ENCODE results near the gene ZNF684.
"Not testable (repeated sequence)": the region's sequence is repeated elsewhere in the genome, so short reads cannot be mapped to it uniquely, and the experiment has no call there.

Gene ZNF684

GRCh38 chr1:40531381-40532061, at the start of gene ZNF684:
Gene ZNF684, plus strand, starts transcription at chr1:40531637. Its CDS starts 1,530 bp downstream, at chr1:40533167.
- Histone ChIP-seq H3K36me3 (ENCODE audit: insufficient read depth, low read length) (peaks cover 3% of the 10 kb centered on the region), H3K9me3 (ENCODE audit: low read length) (no peaks in the 10 kb centered on the region), H3K27me3 (ENCODE audit: insufficient read depth, low read length) (no peaks in the 10 kb centered on the region), H2AFZ (ENCODE audit: low read depth, low read length) (peak within 1 kb of the TSS; percentile 70), H3K4me1 (ENCODE audit: insufficient read depth, low read length) (peaks cover 3% of the 10 kb centered on the region), H3K4me3 (ENCODE audit: low read length) (peak within 1 kb of the TSS; percentile 66)

GRCh38 chr1:40495315-40495903, 36.0 kb upstream of the ZNF684 start:
- no peaks in the 10 kb centered on the region for H3K27me3 ChIP-seq (ENCODE audit: insufficient read depth, low read length)
- H3K4me3 ChIP-seq (ENCODE audit: low read length), result no peak overlapping the region
- peaks cover 43% of the 10 kb centered on the region for H3K9me3 ChIP-seq (ENCODE audit: low read length)
- no peaks in the 10 kb centered on the region for H3K4me1 ChIP-seq (ENCODE audit: insufficient read depth, low read length)
- H3K36me3 ChIP-seq (ENCODE audit: insufficient read depth, low read length), result peaks cover 35% of the 10 kb centered on the region
- H2AFZ ChIP-seq (ENCODE audit: low read depth, low read length), result no peak overlapping the region

DNA sequence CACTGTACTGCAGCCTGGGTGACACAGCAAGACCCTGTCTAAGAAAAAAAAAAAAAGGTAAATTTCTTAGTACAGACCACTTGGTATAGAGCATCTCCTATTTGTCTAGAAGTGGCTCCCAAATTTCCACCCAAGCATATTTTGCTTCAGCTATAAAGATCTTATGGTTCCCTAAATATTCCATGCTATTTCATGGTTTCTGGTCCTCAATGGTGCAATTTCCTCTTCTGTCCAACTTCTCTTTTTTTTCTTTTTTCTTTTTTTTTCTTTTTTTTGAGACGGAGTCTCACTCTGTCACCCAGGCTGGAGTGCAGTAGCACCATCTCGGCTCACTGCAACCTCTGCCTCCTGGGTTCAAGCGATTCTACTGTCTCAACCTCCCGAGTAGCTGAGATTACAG, 28.8 kb upstream of the ZNF684 start:
- H3K36me3 ChIP-seq (ENCODE audit: insufficient read depth, low read length); H2AFZ ChIP-seq (ENCODE audit: low read depth, low read length); H3K27me3 ChIP-seq (ENCODE audit: insufficient read depth, low read length); H3K4me3 ChIP-seq (ENCODE audit: low read length); H3K4me1 ChIP-seq (ENCODE audit: insufficient read depth, low read length): not testable (repeated sequence)
- H3K9me3 ChIP-seq (ENCODE audit: low read length), result peaks cover 18% of the 10 kb centered on the region

- H3K9me3 ChIP-seq (ENCODE audit: low read length), result peaks cover 7% of the 10 kb centered on the region
- peak overlapping the region; percentile 77 for H3K4me3 ChIP-seq (ENCODE audit: low read length)
- peak overlapping the region; percentile 98 for H2AFZ ChIP-seq (ENCODE audit: low read depth, low read length)
- H3K27me3 ChIP-seq (ENCODE audit: insufficient read depth, low read length), result no peaks in the 10 kb centered on the region
- peaks cover 2% of the 10 kb centered on the region for H3K4me1 ChIP-seq (ENCODE audit: insufficient read depth, low read length)
- H3K36me3 ChIP-seq (ENCODE audit: insufficient read depth, low read length), result no peaks in the 10 kb centered on the region
Measured at GRCh38 chr1:40507973-40508372, 23.5 kb upstream of the ZNF684 start.

GRCh38 chr1:40508375-40509341, 22.8 kb upstream of the ZNF684 start, which contains the start of gene EXO5:
Gene EXO5, plus strand, starts transcription at chr1:40508767. Its CDS starts 5,778 bp downstream, at chr1:40514545.
- Histone ChIP-seq H3K36me3 (ENCODE audit: insufficient read depth, low read length) (no peaks in the 10 kb centered on the region), H3K4me1 (ENCODE audit: insufficient read depth, low read length) (peaks cover 2% of the 10 kb centered on the region), H2AFZ (ENCODE audit: low read depth, low read length) (peak within 1 kb of the TSS; percentile 98), H3K27me3 (ENCODE audit: insufficient read depth, low read length) (no peaks in the 10 kb centered on the region), H3K4me3 (ENCODE audit: low read length) (peak within 1 kb of the TSS; percentile 77), H3K9me3 (ENCODE audit: low read length) (peaks cover 4% of the 10 kb centered on the region)

GRCh38 chr1:40519517-40519916, 11.9 kb upstream of the ZNF684 start:
- Histone ChIP-seq H2AFZ (ENCODE audit: low read depth, low read length) (no peak overlapping the region), H3K4me3 (ENCODE audit: low read length) (no peak overlapping the region), H3K4me1 (ENCODE audit: insufficient read depth, low read length) (no peaks in the 10 kb centered on the region), H3K9me3 (ENCODE audit: low read length) (peaks cover 15% of the 10 kb centered on the region), H3K36me3 (ENCODE audit: insufficient read depth, low read length) (peaks cover 9% of the 10 kb centered on the region), H3K27me3 (ENCODE audit: insufficient read depth, low read length) (no peaks in the 10 kb centered on the region)

DNA sequence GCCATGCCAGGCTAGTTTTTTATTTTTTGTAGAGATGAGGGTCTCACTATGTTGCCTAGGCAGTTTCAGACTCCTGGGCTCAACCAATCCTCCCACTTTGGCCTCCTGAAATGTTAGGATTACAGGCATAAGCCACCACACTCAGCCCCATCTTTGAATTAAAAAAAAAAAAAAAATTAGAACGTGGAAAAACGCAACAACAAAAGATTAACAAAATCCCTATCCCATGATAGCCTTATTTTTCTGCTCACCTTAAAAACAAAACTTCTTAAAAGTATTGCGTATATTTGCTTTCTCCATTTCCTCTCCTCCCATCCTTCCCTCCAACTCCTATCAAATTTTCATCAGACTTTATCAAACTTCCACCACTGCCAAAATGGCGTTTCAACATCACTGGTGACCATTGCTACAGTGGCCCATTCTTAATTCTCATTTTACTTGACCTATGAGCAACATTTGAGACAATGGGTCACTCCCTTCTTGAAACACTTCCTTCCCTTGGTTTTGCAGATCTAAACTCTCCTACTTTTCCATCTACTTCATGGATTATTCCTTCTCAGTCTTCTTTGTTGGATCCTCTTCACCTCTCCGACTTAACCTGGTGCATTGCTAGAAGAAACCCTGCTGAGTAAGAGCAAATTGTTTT, 579 bp upstream of the ZNF684 start:
- Histone ChIP-seq H3K9me3 (ENCODE audit: low read length) (no peaks in the 10 kb centered on the region), H3K36me3 (ENCODE audit: insufficient read depth, low read length) (peaks cover 3% of the 10 kb centered on the region), H3K4me1 (ENCODE audit: insufficient read depth, low read length) (peaks cover 3% of the 10 kb centered on the region), H2AFZ (ENCODE audit: low read depth, low read length) (peak overlapping the region; percentile 41), H3K27me3 (ENCODE audit: insufficient read depth, low read length) (no peaks in the 10 kb centered on the region), H3K4me3 (ENCODE audit: low read length) (peak overlapping the region; percentile 66)

DNA sequence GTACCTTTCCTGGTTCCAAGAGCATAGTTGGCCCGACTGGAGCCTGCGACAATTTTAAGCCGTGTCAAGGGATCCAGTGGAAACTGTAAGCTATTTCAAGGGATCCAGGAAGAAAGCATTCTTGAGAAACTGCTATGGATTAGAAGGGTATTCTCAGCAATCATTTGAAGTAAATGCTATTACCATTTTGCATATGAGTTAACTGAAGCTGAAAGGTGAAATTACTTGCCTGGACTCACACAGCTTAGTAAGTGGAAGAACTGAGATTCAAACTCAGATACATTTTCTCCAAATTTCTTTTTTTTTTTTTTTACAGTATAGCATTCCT, 589 bp downstream of the ZNF684 start:
- H3K4me1 ChIP-seq (ENCODE audit: insufficient read depth, low read length), result peaks cover 3% of the 10 kb centered on the region
- no peaks in the 10 kb centered on the region for H3K27me3 ChIP-seq (ENCODE audit: insufficient read depth, low read length)
- peaks cover 3% of the 10 kb centered on the region for H3K36me3 ChIP-seq (ENCODE audit: insufficient read depth, low read length)
- no peaks in the 10 kb centered on the region for H3K9me3 ChIP-seq (ENCODE audit: low read length)
- H2AFZ ChIP-seq (ENCODE audit: low read depth, low read length), result peak overlapping the region; percentile 70
- peak overlapping the region; percentile 66 for H3K4me3 ChIP-seq (ENCODE audit: low read length)

DNA sequence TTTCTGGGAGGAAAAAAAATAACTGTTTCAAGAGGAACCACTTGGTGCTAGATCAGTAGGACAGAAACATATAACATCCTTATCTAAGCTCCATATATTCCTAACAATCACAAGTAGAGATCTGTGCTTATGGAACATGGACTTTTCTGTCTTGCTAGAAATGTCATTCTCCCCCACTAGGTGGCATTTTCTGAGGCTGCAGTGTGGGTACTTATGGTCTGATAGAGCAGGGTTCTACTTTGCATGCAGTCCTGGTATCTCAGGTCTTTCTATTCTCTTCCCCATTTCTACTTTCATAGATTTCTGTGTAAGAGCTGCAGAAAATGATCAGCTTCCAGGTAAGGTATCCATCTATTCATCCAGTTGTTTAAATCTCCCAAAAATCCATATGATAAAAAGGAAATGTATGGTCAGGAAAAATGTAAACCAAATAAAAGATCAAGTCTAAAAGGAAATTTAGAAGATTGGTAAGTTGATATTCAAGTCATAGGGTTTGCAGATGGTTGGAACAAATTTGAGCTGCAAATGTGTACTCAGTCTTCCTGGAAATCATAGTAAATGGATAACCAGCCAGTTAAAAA, 1.5 kb downstream of the ZNF684 start:
- no peak overlapping the region for H2AFZ ChIP-seq (ENCODE audit: low read depth, low read length)
- peak overlapping the region; percentile 66 for H3K4me3 ChIP-seq (ENCODE audit: low read length)
- peaks cover 3% of the 10 kb centered on the region for H3K36me3 ChIP-seq (ENCODE audit: insufficient read depth, low read length)
- H3K4me1 ChIP-seq (ENCODE audit: insufficient read depth, low read length), result peaks cover 3% of the 10 kb centered on the region
- H3K9me3 ChIP-seq (ENCODE audit: low read length), result no peaks in the 10 kb centered on the region
- no peaks in the 10 kb centered on the region for H3K27me3 ChIP-seq (ENCODE audit: insufficient read depth, low read length)

GRCh38 chr1:40534589-40534988, 3.2 kb downstream of the ZNF684 start:
- H2AFZ ChIP-seq (ENCODE audit: low read depth, low read length), result no peak overlapping the region
- no peak overlapping the region for H3K4me3 ChIP-seq (ENCODE audit: low read length)
- H3K36me3 ChIP-seq (ENCODE audit: insufficient read depth, low read length), result peaks cover 3% of the 10 kb centered on the region
- no peaks in the 10 kb centered on the region for H3K27me3 ChIP-seq (ENCODE audit: insufficient read depth, low read length)
- H3K9me3 ChIP-seq (ENCODE audit: low read length), result no peaks in the 10 kb centered on the region
- H3K4me1 ChIP-seq (ENCODE audit: insufficient read depth, low read length), result peaks cover 3% of the 10 kb centered on the region

DNA sequence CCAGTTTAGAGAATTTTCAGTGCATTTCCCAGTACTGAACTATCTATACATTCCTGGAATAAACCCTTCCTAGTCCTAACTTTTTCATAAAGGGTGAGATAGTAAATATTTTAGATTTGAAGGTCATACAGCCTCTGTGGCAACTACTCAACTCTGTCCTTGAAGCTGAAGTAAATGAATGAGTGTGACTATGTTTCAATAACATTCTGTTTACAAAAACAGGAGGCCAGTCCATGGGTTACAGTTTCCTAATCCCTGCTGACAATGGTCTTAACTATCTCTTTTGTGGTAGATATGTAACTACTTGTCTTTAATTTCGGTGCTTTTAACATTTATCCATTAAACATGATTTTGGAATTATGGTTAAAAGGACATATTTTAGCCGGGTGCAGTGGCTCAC, 4.3 kb downstream of the ZNF684 start:
- peaks cover 3% of the 10 kb centered on the region for H3K36me3 ChIP-seq (ENCODE audit: insufficient read depth, low read length)
- H3K4me1 ChIP-seq (ENCODE audit: insufficient read depth, low read length), result peaks cover 3% of the 10 kb centered on the region
- H2AFZ ChIP-seq (ENCODE audit: low read depth, low read length), result no peak overlapping the region
- no peaks in the 10 kb centered on the region for H3K27me3 ChIP-seq (ENCODE audit: insufficient read depth, low read length)
- H3K9me3 ChIP-seq (ENCODE audit: low read length), result no peaks in the 10 kb centered on the region
- H3K4me3 ChIP-seq (ENCODE audit: low read length), result no peak overlapping the region

GRCh38 chr1:40539338-40539737, 7.9 kb downstream of the ZNF684 start:
- H2AFZ ChIP-seq (ENCODE audit: low read depth, low read length), result no peak overlapping the region
- H3K9me3 ChIP-seq (ENCODE audit: low read length), result no peaks in the 10 kb centered on the region
- no peaks in the 10 kb centered on the region for H3K4me1 ChIP-seq (ENCODE audit: insufficient read depth, low read length)
- H3K4me3 ChIP-seq (ENCODE audit: low read length), result no peak overlapping the region
- peaks cover 17% of the 10 kb centered on the region for H3K36me3 ChIP-seq (ENCODE audit: insufficient read depth, low read length)
- no peaks in the 10 kb centered on the region for H3K27me3 ChIP-seq (ENCODE audit: insufficient read depth, low read length)

Data from neuron (in vitro differentiated cells).